Neural progenitor cell (in vitro differentiated cells): Measurements from ENCODE around the gene KCNE1. TPM values are rescaled to one million over a fixed set of nuclear protein-coding genes. Genes with fewer than 3 reads are reported as not detected.

ENCODE experiments used
- DNase-seq: peaks from one replicate; pipeline ENCODE4 v3.0.0-alpha.2; 2016; ENCODE audit warnings: low spot score
- H2AFZ ChIP-seq: fragments of 200-600 bp; sonication (generic); replicated peaks from 2 replicates; pipeline ENCODE4 v1.6.1; 2016; ENCODE audit warnings: antibody characterized with exemption
- H3F3A ChIP-seq: fragments of 200-600 bp; sonication (generic); 2 replicates; pipeline ENCODE4 v1.6.1; 2016; ENCODE audit warnings: antibody characterized with exemption, low read depth
- H3K27ac ChIP-seq: fragments of 200-600 bp; sonication (generic); 2 replicates; pipeline ENCODE4 v1.5.1; 2016; ENCODE audit warnings: mild to moderate bottlenecking
- H3K27me3 ChIP-seq: fragments of 200-600 bp; sonication (generic); 2 replicates; pipeline ENCODE4 v1.6.1; 2016; ENCODE audit warnings: mild to moderate bottlenecking, moderate library complexity
- H3K36me3 ChIP-seq: fragments of 200-600 bp; sonication (generic); 2 replicates; pipeline ENCODE4 v1.5.1; 2016
- H3K4me1 ChIP-seq: fragments of 200-600 bp; sonication (generic); 2 replicates; pipeline ENCODE4 v1.6.1; 2016; ENCODE audit warnings: mixed run types
- H3K4me2 ChIP-seq: fragments of 200-600 bp; sonication (generic); 2 replicates; pipeline ENCODE4 v1.6.1; 2016
- H3K4me3 ChIP-seq: fragments of 200-600 bp; sonication (generic); 2 replicates; pipeline ENCODE4 v1.5.1; 2016
- H3K79me2 ChIP-seq: fragments of 200-600 bp; sonication (generic); 2 replicates; pipeline ENCODE4 v1.6.1; 2016; ENCODE audit warnings: low read depth
- H3K9ac ChIP-seq: fragments of 200-600 bp; sonication (generic); 2 replicates; pipeline ENCODE4 v1.6.1; 2016
- H3K9me3 ChIP-seq: fragments of 200-600 bp; sonication (generic); 2 replicates; pipeline ENCODE4 v1.5.1; 2016; ENCODE audit warnings: low read depth
- H4K20me1 ChIP-seq: fragments of 200-600 bp; sonication (generic); 2 replicates; pipeline ENCODE4 v1.6.1; 2016; ENCODE audit warnings: low read depth
- H3K27ac Mint-ChIP-seq: 3 replicates; pipeline ENCODE4 v1.8.0; 2021; ENCODE audit warnings: mixed read lengths
- H3K27me3 Mint-ChIP-seq: 2 replicates; pipeline ENCODE4 v1.8.0; 2022; ENCODE audit warnings: low read depth, mild to moderate bottlenecking, inconsistent platforms, moderate library complexity, mixed read lengths; ENCODE audit not compliant: insufficient read depth
- H3K36me3 Mint-ChIP-seq: 3 replicates; pipeline ENCODE4 v1.8.0; 2021; ENCODE audit warnings: mixed read lengths
- H3K4me1 Mint-ChIP-seq: 3 replicates; pipeline ENCODE4 v1.8.0; 2021; ENCODE audit warnings: mixed read lengths
- H3K4me3 Mint-ChIP-seq: 3 replicates; pipeline ENCODE4 v1.8.0; 2021; ENCODE audit warnings: mild to moderate bottlenecking, moderate library complexity, mixed read lengths
- H3K9me3 Mint-ChIP-seq: 3 replicates; pipeline ENCODE4 v1.8.0; 2020; ENCODE audit warnings: mixed read lengths
- EZH2 ChIP-seq: fragments of 200-600 bp; sonication (generic); IDR thresholded peaks from 2 replicates; pipeline ENCODE4 v1.6.1; 2017; ENCODE audit warnings: antibody characterized with exemption, mild to moderate bottlenecking, moderate library complexity
- EZH2phosphoT487 ChIP-seq: fragments of 200-600 bp; sonication (generic); IDR thresholded peaks from 2 replicates; pipeline ENCODE4 v1.6.1; 2017; ENCODE audit warnings: antibody characterized with exemption
- total RNA-seq: library from RNA; depleted of rRNA; stranded (reverse); fragments of >200 nt; gene quantifications from 2 replicates; pipeline ENCODE4 v1.2.3, GENCODE V29; 2015; ENCODE audit warnings: low replicate concordance
- TF ChIP-seq, protein P1 (sequence below): fragments of 200-600 bp; sonication (generic); IDR thresholded peaks from 2 replicates; pipeline ENCODE4 v1.5.1; 2017; ENCODE audit warnings: antibody characterized with exemption, mild to moderate bottlenecking

KCNE1 gene
- total RNA-seq, 1 donor from 2014 or later = not detected

- Histone ChIP-seq H3K4me2 (peak overlapping the region; percentile 25), H4K20me1 (no peaks in the 10 kb centered on the region), H3K27me3 (no peaks in the 10 kb centered on the region), H2AFZ (no peak overlapping the region), H3K9ac (no peak overlapping the region), H3K27ac (no peak overlapping the region), H3K79me2 (no peaks in the 10 kb centered on the region), H3F3A (no peaks in the 10 kb centered on the region), H3K4me1 (peaks cover 13% of the 10 kb centered on the region), H3K4me3 (no peak overlapping the region), H3K36me3 (no peaks in the 10 kb centered on the region), H3K9me3 (no peaks in the 10 kb centered on the region)
- DNase-seq = no peak
- Mint-ChIP-seq H3K36me3 (no peaks in the 10 kb centered on the region), H3K4me1 (peaks cover 10% of the 10 kb centered on the region), H3K9me3 (peaks cover 7% of the 10 kb centered on the region), H3K27me3 (no peaks in the 10 kb centered on the region), H3K4me3 (no peak overlapping the region), H3K27ac (no peak overlapping the region)
- TF ChIP-seq, protein P1, sequence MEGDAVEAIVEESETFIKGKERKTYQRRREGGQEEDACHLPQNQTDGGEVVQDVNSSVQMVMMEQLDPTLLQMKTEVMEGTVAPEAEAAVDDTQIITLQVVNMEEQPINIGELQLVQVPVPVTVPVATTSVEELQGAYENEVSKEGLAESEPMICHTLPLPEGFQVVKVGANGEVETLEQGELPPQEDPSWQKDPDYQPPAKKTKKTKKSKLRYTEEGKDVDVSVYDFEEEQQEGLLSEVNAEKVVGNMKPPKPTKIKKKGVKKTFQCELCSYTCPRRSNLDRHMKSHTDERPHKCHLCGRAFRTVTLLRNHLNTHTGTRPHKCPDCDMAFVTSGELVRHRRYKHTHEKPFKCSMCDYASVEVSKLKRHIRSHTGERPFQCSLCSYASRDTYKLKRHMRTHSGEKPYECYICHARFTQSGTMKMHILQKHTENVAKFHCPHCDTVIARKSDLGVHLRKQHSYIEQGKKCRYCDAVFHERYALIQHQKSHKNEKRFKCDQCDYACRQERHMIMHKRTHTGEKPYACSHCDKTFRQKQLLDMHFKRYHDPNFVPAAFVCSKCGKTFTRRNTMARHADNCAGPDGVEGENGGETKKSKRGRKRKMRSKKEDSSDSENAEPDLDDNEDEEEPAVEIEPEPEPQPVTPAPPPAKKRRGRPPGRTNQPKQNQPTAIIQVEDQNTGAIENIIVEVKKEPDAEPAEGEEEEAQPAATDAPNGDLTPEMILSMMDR = no peak
- TF ChIP-seq EZH2 = no peak
Observed at GRCh38 chr21:34536820-34537219, 24.8 kb upstream of the KCNE1 start.

- Histone ChIP-seq H3K4me1 (peaks cover 13% of the 10 kb centered on the region), H3K9ac (no peak overlapping the region), H3K9me3 (no peaks in the 10 kb centered on the region), H2AFZ (no peak overlapping the region), H3F3A (no peaks in the 10 kb centered on the region), H4K20me1 (no peaks in the 10 kb centered on the region), H3K27ac (no peak overlapping the region), H3K4me3 (no peak overlapping the region), H3K36me3 (no peaks in the 10 kb centered on the region), H3K4me2 (peak overlapping the region; percentile 25), H3K27me3 (no peaks in the 10 kb centered on the region), H3K79me2 (no peaks in the 10 kb centered on the region)
- H3K9me3 Mint-ChIP-seq = peaks cover 7% of the 10 kb centered on the region
- no peaks in the 10 kb centered on the region for H3K27me3 Mint-ChIP-seq
- H3K36me3 Mint-ChIP-seq = no peaks in the 10 kb centered on the region
- no peak for DNase-seq
- no peak overlapping the region for H3K4me3 Mint-ChIP-seq
- no peak overlapping the region for H3K27ac Mint-ChIP-seq
- TF ChIP-seq EZH2phosphoT487 = no peak
- TF ChIP-seq, protein P1 = no peak
- TF ChIP-seq EZH2 = no peak
- peaks cover 10% of the 10 kb centered on the region for H3K4me1 Mint-ChIP-seq
Observed at GRCh38 chr21:34536311-34536710, 24.3 kb upstream of the KCNE1 start.

- Histone ChIP-seq H3K9ac (no peak overlapping the region), H3K4me1 (peaks cover 13% of the 10 kb centered on the region), H3K4me3 (no peak overlapping the region), H3K36me3 (no peaks in the 10 kb centered on the region), H3F3A (no peaks in the 10 kb centered on the region), H3K27ac (no peak overlapping the region), H3K27me3 (no peaks in the 10 kb centered on the region), H3K4me2 (peak overlapping the region; percentile 25), H3K9me3 (no peaks in the 10 kb centered on the region), H3K79me2 (no peaks in the 10 kb centered on the region), H2AFZ (no peak overlapping the region), H4K20me1 (no peaks in the 10 kb centered on the region)
- Mint-ChIP-seq H3K9me3 (peaks cover 7% of the 10 kb centered on the region), H3K4me3 (no peak overlapping the region), H3K4me1 (peaks cover 10% of the 10 kb centered on the region), H3K27ac (no peak overlapping the region), H3K36me3 (no peaks in the 10 kb centered on the region), H3K27me3 (no peaks in the 10 kb centered on the region)
- TF ChIP-seq EZH2phosphoT487 (no peak), EZH2 (no peak)
- TF ChIP-seq, protein P1 = no peak
- DNase-seq = no peak
Observed at GRCh38 chr21:34535886-34536285, 23.9 kb upstream of the KCNE1 start.
